ENCODE data around the gene TCEAL3.
"Not testable (repeated sequence)": the region's sequence is repeated elsewhere in the genome, so short reads cannot be mapped to it uniquely, and the experiment has no call there.

The TCEAL3 gene

DNA sequence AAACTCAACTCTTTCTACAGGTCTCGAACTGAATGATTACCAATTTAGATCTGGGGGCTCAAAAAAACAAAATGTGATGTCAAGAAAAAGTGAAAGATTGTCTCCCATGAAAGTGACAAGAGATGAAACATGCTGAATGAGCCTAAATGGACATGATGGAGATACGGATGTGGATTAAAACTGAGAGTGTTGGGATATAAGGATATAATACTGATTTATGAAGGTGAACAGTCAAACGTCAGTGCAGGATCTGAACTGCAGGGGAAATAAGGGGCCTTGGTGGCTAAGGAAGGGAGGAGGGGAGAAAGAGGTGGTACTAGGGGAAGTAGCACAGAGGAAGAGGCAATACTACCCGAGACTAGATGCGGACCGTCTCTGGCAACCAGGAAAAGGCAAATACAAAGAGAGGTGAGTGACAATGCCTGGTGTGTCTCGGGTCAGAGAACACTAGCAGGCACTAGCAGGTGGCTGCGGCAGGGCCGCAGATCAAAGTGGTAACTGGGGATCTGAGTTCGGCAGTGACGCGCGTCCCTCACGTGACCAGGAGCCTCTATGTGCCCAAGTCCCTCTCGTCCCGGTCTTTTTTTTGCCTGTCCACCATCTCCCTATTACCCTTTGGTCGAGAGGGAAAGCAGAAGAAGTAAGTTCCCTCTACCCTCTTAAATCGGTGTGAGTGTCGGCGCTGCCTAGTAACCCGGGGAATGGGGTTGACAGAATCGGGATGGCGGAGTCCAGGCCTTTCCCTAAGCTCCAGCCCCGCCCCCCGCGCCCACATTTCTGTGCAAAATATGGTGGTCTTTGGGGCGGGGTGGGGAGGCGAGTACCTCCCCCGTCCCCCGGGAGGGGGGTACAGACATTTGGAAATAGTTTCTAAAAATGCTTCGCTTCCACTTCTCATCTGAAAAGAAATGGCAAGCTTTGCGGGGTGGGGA lies 20.9 kb downstream of the TCEAL3 start, which contains the start of gene TCEAL1:
Gene TCEAL1 (plus strand): TSS at position 590 of the 932 bp plus-strand sequence. CDS start 942 bp downstream, outside the sequence.
- DNase-seq = peak; percentile 14

- peak; percentile 16 for DNase-seq
Observed at GRCh38 chrX:103629318-103630170, 21.8 kb downstream of the TCEAL3 start.

- DNase-seq = no peak
Observed at GRCh38 chrX:103630171-103630511, 22.4 kb downstream of the TCEAL3 start.

DNA sequence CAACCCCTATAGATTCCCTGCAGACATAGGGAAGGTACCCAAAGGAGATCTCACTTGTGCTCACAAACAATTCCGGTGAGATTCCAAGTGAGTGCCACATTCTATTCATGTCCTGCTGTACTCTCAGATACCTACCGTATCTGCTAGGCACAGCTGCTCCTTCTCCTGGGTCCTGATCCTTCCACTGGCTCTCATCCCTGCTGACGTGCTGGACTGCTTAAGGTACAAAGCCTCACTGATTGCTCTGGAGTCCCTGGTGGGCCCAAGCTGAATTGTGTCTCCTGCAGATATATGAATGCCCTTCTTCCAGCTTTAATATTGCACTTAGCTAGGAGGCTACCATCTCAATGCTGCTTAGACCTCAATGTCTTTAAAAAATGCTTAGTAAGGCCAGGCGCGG lies 23.4 kb downstream of the TCEAL3 start:
- no peak for DNase-seq

DNA sequence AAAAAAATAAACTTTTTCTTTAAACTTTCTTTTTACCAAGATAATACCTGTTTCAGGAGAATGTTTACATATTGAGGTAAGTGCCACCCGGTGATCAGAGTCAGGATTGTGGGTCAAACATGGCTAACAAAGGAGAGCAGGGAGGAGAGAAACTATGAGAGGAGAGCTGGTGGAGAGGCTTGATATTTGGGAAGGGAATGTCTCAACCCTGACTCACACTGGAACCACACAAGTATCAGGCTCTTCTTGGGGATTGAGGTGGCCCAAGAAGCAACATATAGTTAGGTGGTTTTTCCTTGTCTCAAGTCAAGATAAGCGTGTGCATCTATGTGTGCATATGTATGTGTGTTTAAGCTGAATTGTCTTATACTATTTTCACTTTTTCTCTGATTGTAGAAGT lies 27.7 kb downstream of the TCEAL3 start:
- no peak for DNase-seq

DNA sequence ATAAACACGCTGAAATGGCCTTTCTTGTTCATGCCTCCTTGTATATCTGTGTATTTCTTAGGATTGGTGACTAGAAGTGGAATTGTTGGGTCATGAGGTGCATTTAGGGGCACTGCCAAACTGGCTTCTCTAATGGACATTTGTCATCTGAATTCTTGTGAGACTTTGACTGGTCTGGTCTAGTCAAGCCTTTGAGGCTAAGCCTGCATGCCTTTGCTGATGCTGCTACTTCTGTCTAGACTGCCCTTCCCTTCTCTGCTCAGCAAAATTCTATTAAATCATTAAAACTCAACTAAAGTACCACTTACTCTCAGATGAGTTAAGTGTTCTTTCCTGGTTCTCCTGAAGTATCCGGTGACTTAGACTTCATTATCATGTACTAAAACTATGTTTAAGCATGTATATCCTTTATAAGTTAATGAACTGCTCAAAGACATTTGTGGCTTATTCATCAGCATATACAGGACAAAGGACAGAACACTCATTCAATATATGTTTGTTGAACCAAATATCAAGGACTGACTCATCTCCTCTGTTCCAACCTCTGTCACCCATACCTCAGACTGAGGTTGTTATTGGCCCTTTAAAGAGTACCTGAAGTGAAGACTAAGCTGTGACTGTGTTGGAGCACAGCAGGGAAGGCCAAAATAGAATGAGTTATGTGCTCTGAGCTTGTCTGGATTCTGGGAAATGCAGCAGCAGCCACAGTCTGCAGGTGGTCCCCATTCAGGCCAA lies 30.0 kb downstream of the TCEAL3 start:
- DNase-seq = no peak

- DNase-seq = not testable (repeated sequence)
Observed at GRCh38 chrX:103638479-103639346, 30.9 kb downstream of the TCEAL3 start.

DNA sequence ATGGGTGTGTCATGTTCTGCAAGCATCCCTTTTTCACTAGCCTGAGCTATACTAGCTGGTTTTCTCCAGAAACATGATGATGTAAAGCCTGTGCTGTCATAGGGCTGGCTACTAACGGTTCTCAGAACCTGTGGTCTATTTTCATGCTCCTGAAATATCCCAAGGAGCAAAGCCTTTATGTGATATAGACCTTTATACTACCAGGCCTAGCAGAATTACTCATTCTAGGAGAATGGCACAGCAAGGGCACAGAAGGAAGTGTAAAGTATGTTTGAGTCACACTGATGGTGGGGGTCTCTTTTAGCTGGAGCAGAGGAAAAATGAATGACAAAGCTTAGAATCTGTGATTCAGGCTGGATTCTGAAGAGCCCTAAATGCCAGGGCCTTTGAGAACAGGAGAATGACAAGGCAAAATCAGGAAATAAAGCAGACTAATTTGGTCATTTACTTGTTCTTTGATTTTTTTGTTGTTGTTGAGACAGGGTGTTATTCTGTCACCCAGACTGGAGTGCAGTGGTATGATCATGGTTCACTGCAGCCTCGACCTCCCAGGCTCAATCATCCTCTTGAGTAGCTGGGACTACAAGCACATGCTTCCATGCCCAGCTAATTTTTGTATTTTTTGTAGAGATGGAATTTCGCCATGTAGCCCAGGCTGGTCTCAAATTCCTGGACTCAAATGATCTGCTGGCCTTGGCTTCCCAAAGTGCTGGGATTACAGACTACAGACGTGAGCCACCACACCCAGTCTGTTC lies 32.8 kb downstream of the TCEAL3 start:
- DNase-seq = no peak

- DNase-seq = no peak
Observed at GRCh38 chrX:103644125-103644524, 36.4 kb downstream of the TCEAL3 start.

- no peak for DNase-seq
Observed at GRCh38 chrX:103647630-103648029, 39.9 kb downstream of the TCEAL3 start.

DNA sequence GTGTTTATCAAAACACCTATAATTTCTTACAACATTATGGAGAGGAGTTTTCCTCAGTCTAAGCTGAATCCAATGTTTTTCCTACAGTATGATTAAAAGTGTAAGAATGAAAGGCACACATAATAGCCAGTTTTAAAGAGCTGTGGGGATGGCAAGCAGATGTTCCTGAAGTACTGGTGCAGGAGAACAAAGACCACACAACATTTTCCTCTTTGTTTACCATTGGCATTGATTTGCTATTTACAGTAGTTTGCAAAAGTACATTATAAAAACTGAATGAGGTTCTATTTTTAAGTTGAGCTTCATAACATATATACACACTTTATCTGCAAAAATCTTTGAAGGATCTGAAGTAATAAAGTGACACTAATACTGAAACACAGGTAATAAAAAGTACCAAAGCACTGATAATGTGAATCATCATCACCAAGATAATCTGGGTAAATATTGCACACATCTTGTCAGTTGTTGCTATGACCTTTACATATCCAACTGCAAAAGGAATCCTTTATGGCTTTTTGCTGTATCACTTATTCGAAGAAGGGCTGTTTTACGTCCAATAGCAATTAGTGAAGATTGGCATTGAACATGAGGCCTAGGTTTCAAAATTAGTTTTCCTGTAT lies 43.5 kb downstream of the TCEAL3 start:
- no peak for DNase-seq

DNA sequence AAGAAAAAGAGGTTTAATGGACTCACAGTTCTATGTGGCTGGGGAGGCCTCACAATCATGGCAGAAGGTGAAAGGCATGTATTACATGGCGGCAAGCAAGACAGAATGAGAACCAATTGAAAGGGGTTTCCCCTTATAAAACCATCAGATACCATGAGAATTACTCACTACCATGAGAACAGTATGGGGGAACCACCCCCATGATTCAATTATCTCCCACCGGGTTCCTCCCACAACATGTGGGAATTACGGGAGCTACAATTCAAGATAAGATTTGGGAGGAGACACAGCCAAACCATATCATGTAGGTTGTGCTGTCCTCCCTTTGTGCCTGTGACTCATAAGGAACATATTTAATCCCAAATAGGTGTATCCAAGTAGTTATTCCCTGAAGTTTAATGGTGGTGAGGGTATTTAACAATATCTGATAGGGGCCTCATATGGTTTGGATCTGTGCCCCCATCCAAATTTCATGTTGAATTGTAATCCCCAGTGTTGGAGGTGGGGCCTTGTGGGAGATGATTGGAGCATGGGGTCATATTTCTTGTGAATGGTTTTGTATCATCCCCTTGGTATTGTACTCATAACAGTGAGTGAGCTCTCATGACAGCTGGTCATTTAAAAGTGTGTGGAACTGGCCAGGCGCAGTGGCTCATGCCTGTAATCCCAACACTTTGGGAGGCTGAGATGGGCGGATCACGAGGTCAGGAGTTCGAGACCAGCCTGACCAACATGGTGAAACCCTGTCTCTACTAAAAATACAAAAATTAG lies 47.7 kb downstream of the TCEAL3 start:
- DNase-seq = not testable (repeated sequence)

DNA sequence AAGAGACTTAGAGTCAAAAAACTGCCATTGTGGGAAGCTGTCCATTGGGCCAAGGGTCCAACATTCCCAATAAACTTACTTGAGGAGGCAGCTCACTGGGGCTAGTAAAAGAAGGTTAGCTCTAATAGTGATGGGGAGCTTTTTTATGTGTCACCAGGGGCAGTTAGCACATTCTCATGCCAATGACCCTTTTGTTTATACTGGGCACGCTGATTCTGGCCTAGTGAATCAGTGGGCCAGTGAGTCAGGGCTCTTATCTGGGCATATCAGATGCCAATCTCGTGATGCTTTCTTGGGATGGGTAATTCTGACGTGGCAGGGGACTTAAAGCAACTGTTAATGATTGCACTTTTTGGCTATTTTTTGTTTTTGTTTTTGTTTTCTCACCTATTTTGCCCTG lies 48.9 kb downstream of the TCEAL3 start:
- no peak for DNase-seq

GRCh38 chrX:103657066-103657465 lies 49.3 kb downstream of the TCEAL3 start:
- DNase-seq = not testable (repeated sequence)

- no peak for DNase-seq
Observed at GRCh38 chrX:103658681-103659433, 51.1 kb downstream of the TCEAL3 start.

DNA sequence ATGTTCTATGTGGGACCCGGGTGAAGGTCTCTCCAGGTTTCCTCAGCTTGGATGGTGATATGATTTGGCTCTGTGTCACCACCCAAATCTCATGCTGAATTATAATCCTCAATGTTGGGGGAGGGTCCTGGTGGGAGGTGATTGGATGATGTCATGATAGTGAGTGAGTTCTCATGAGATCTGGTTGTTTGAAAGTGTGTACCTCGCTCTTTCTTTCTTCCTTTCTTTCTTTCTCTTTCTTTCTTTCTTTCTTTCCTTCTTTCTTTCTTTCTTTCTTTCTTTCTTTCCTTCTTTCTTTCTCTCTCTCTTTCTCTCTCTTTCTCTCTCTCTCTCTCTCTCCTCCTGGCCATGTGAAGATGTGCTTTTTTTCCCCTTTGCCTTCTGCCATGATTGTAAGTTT lies 51.7 kb downstream of the TCEAL3 start:
- not testable (repeated sequence) for DNase-seq

Measured in activated gamma-delta T cell treated with Interleukin-2 at 50 U/mL for 16 hours (primary cell).